ENCODE data around the gene RNF8.

Gene RNF8

GRCh38 chr6:37371154-37372083, 17.6 kb downstream of the RNF8 start:
- ATAC-seq, result no peak
- TF ChIP-seq PATZ1 (CRISPR knock-in tag; IDR thresholded peaks at IDR 0.05; ENCODE audit: borderline replicate concordance), result no peak
- TF ChIP-seq, protein P1, sequence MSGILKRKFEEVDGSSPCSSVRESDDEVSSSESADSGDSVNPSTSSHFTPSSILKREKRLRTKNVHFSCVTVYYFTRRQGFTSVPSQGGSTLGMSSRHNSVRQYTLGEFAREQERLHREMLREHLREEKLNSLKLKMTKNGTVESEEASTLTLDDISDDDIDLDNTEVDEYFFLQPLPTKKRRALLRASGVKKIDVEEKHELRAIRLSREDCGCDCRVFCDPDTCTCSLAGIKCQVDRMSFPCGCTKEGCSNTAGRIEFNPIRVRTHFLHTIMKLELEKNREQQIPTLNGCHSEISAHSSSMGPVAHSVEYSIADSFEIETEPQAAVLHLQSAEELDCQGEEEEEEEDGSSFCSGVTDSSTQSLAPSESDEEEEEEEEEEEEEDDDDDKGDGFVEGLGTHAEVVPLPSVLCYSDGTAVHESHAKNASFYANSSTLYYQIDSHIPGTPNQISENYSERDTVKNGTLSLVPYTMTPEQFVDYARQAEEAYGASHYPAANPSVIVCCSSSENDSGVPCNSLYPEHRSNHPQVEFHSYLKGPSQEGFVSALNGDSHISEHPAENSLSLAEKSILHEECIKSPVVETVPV (CRISPR knock-in tag; IDR thresholded peaks at IDR 0.05), result no peak
- no peak for TF ChIP-seq OSR1 (CRISPR knock-in tag; IDR thresholded peaks at IDR 0.05)
- TF ChIP-seq ARNTL (CRISPR knock-in tag; IDR thresholded peaks at IDR 0.05; ENCODE audit: borderline replicate concordance, low read depth), result no peak
- TF ChIP-seq RARB (CRISPR knock-in tag; IDR thresholded peaks at IDR 0.05), result no peak
- TF ChIP-seq PPARA (CRISPR knock-in tag; IDR thresholded peaks at IDR 0.05; ENCODE audit: borderline replicate concordance), result no peak
- TF ChIP-seq, protein P2, sequence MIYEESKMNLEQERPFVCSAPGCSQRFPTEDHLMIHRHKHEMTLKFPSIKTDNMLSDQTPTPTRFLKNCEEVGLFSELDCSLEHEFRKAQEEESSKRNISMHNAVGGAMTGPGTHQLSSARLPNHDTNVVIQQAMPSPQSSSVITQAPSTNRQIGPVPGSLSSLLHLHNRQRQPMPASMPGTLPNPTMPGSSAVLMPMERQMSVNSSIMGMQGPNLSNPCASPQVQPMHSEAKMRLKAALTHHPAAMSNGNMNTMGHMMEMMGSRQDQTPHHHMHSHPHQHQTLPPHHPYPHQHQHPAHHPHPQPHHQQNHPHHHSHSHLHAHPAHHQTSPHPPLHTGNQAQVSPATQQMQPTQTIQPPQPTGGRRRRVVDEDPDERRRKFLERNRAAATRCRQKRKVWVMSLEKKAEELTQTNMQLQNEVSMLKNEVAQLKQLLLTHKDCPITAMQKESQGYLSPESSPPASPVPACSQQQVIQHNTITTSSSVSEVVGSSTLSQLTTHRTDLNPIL (CRISPR knock-in tag; IDR thresholded peaks at IDR 0.05; ENCODE audit: low read depth), result no peak
- no peak for TF ChIP-seq ZC3H10 (CRISPR knock-in tag; IDR thresholded peaks at IDR 0.05)
- TF ChIP-seq ZFP3 (CRISPR knock-in tag; IDR thresholded peaks at IDR 0.05), result no peak
- TF ChIP-seq TCF4 (CRISPR knock-in tag; IDR thresholded peaks at IDR 0.05; ENCODE audit: borderline replicate concordance), result no peak
- TF ChIP-seq SNAI2 (CRISPR knock-in tag; IDR thresholded peaks at IDR 0.05), result no peak
- TF ChIP-seq ZNF8 (CRISPR knock-in tag; IDR thresholded peaks at IDR 0.05), result no peak
- TF ChIP-seq ZNF565 (CRISPR knock-in tag; conservative IDR thresholded peaks at IDR 0.05; ENCODE audit: low read depth), result no peak
- TF ChIP-seq TOX (CRISPR knock-in tag; IDR thresholded peaks at IDR 0.05; ENCODE audit: borderline replicate concordance), result no peak
- no peak for TF ChIP-seq GLIS3 (CRISPR knock-in tag; IDR thresholded peaks at IDR 0.05)
- no peak for TF ChIP-seq ZFP30 (CRISPR knock-in tag; IDR thresholded peaks at IDR 0.05)

DNA sequence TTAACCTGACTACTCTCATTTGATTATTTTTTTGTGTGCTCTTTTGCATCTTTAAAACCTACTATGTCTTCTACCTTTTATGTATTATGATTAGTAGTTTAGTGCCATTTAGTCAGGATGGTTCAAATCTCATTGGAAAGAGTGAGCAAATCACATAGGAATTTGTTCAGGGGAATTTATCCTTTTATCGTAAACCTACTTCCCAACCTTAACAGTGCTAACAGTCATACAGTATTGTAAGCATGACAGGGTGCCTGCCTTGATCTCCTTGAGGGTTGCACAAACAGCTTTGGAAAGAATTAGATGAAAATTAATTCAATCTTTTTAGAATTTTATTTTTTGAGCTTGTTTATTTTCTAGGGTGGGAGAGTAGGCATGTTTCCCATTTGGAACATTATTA, 18.3 kb downstream of the RNF8 start:
- TF ChIP-seq, protein P1 (CRISPR knock-in tag; IDR thresholded peaks at IDR 0.05), result no peak
- no peak for TF ChIP-seq PATZ1 (CRISPR knock-in tag; IDR thresholded peaks at IDR 0.05; ENCODE audit: borderline replicate concordance)
- no peak for TF ChIP-seq ARNTL (CRISPR knock-in tag; IDR thresholded peaks at IDR 0.05; ENCODE audit: borderline replicate concordance, low read depth)
- TF ChIP-seq BACH2 (CRISPR knock-in tag; IDR thresholded peaks at IDR 0.05; ENCODE audit: borderline replicate concordance), result no peak
- no peak for TF ChIP-seq ISL1 (CRISPR knock-in tag; IDR thresholded peaks at IDR 0.05)
- ATAC-seq, result no peak

DNA sequence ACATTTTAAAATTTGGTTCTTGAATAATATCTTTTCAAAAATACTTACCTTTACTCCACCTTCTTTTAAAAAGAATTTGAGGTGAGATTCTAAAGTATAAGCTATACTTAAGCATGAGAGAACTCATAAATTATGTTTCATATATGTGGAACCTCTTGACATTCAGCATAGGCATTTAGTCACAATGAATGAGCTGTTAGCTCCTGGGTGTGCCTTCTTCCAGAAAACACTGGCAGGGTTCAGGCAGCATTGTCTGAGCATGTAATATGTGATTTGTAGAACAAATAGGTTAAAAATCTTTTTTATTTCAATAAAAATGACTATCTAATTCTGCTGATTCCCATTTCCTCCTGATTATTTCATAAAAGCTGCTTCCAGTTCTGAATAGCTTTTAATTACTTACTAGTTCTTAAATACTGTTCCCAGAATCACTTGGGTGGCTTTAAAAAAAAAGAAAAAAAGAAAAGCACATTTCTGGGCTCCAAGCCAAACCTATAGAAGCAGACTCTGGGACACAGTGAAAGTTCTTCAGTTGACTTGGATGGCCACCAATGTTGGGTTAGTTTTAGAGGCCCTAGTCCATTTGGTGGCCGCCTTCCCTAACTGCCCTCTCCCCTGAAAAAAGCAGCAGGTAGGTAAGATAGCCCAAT, 20.2 kb downstream of the RNF8 start:
- TF ChIP-seq, protein P2 (CRISPR knock-in tag; IDR thresholded peaks at IDR 0.05; ENCODE audit: low read depth), result no peak
- no peak for TF ChIP-seq GLIS3 (CRISPR knock-in tag; IDR thresholded peaks at IDR 0.05)
- no peak for ATAC-seq
